Measurements from ENCODE around the gene RPL36AL.
"Not testable (repeated sequence)": the region's sequence is repeated elsewhere in the genome, so short reads cannot be mapped to it uniquely, and the experiment has no call there.

The RPL36AL gene

GRCh38 chr14:49620182-49621113 lies at the start of gene RPL36AL, which contains the start of gene MGAT2:
Gene RPL36AL, minus strand, starts transcription at chr14:49620626. Its CDS starts 1,522 bp downstream, at chr14:49619104.
Gene MGAT2, plus strand, starts transcription at chr14:49620799. Its CDS starts 470 bp downstream, at chr14:49621269.
- DNase-seq: peak; percentile 94

DNA sequence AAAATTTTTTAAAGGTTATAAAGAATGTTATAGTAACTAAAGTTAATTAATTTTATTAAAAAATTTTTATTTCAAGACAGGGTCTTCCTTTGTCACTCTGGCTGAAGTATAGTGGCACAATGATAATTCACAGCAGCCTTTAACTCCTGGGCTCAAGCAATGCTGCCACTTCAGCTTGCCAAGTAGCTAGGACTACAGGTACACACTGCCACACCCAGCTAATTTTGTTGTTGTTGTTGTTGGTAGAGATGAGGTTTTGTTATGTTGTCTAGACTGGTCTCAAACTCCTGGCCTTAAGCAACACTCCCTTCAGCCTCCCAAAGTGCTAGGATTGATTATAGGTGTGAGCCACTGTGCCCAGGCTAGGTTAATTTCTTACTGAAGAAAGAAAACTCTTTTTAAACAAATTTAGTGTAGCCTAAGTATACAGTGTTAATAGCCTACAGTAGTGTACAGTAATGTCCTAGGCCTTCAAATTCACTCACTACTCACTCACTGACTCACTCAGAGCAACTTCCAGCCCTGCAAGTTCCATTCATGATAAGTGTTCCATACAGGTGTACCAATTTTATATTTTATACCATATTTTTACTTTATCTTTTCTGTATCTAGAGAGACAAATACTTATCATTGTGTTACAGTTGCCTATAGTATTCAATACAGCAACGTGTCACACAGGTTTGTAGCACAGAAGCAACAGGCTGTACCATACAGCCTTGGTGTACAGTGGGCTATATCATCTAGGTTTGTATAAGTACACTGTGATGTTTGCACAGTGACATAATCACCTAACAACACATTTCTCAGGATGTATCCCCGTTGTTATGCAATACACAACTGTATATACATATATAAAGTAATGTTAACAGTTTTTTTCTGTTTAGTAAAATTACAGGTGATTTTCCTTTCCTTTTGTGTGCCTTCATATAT lies 39.4 kb upstream of the RPL36AL start:
- no peak for DNase-seq

DNA sequence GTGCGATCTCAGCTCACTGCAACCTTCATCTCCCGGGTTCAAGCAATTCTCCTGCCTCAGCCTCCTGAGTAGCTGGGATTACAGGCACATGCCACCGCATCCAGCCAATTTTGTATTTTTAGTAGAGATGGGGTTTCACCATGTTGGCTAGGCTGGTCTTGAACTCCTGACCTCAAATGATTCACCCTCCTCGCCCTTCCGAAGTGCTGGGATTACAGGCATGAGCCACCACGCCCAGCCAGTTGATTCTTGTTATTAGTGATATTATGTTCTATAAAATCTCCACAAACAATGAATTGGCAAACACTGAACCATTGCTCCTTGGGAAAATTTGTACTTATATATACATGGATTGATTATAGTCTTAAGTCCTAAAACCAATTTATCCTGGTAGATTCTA lies 37.1 kb upstream of the RPL36AL start:
- DNase-seq: not testable (repeated sequence)

- DNase-seq: no peak
Observed at GRCh38 chr14:49654511-49654910, 34.1 kb upstream of the RPL36AL start.

DNA sequence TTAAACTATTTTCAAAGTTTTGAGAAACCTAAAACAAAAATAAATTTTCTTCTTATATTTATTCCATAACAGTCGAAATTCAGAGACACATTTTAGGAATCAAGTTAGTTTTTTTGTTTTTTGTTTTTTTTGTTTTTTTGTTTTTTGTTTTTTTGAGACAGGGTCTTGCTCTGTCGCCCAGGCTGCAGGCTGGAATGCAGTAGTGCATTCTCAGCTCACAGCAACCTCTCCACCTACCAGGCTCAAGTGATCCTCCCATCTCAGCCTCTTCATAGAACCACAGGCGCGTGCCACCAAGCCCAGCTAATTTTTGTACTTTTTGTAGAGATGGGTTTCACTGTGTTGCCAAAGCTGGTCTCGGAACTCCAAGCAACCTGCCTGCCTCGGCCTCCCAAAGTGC lies 33.1 kb upstream of the RPL36AL start:
- DNase-seq: no peak

DNA sequence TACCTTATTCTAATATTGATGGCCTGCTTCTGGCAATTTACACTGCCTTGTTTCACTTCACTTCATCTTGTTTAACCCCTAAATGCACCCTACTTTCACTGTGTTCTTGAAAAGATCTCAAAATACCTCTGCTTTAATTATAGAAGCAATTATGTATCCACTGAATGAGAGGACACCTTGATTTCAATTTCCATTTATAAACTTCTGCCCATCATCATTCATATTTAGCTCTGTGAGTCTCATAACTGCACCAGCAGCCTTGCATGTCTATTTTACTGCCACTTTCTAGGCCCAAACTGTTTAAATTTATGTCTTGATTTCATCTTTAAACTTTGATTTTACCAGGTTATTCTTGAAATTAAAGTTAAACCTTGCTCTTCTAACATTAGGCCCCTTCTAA lies 21.7 kb upstream of the RPL36AL start:
- no peak for DNase-seq

GRCh38 chr14:49641697-49642129 lies 21.3 kb upstream of the RPL36AL start:
- DNase-seq: no peak

DNA sequence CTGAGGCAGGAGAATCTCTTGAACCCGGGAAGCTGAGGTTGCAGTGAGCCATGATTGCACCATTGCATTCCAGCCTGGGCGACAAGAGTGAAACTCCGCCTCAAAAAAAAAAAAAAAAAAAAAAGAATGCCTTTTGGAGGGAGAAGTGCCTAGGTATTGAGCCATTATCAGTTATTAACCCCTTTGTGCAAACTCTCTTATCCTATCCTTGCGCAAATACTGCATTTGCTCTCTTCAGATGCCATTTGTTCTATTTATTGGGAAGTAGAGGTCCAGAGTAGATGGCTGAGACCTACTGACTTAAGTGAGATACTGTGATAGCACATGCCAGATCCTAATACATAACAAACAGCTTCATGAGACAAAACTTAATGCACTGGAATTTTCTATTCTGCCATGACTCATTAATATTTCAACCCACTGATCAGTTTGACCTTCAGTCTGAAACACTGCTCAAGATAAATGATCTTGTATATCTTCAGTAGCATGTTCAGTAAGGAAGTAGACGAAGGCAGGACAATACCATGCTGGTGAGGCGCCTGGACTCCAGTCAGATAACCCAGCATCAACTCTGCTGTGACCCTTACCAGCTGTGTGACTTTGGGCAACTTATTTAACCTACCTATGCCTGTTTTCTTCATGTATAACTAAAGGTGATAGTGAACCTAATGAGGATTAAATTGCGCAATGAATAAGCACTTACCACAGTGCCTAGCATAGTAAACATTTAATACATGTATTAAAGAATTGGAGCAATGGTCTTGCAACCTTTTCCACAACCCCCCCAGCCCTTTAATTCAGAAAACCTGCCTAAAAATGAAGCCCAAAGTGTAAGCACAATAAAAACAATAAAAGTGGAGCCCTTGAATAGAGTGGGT lies 20.4 kb upstream of the RPL36AL start:
- DNase-seq: no peak

GRCh38 chr14:49637534-49638078 lies 17.2 kb upstream of the RPL36AL start:
- DNase-seq: no peak

GRCh38 chr14:49636866-49637265 lies 16.4 kb upstream of the RPL36AL start:
- no peak for DNase-seq

- DNase-seq: peak; percentile 32
Observed at GRCh38 chr14:49634547-49635334, 14.3 kb upstream of the RPL36AL start, which contains the start of gene DNAAF2. Gene DNAAF2, minus strand, starts transcription at chr14:49635244. Its CDS starts 95 bp downstream, at chr14:49635149.

DNA sequence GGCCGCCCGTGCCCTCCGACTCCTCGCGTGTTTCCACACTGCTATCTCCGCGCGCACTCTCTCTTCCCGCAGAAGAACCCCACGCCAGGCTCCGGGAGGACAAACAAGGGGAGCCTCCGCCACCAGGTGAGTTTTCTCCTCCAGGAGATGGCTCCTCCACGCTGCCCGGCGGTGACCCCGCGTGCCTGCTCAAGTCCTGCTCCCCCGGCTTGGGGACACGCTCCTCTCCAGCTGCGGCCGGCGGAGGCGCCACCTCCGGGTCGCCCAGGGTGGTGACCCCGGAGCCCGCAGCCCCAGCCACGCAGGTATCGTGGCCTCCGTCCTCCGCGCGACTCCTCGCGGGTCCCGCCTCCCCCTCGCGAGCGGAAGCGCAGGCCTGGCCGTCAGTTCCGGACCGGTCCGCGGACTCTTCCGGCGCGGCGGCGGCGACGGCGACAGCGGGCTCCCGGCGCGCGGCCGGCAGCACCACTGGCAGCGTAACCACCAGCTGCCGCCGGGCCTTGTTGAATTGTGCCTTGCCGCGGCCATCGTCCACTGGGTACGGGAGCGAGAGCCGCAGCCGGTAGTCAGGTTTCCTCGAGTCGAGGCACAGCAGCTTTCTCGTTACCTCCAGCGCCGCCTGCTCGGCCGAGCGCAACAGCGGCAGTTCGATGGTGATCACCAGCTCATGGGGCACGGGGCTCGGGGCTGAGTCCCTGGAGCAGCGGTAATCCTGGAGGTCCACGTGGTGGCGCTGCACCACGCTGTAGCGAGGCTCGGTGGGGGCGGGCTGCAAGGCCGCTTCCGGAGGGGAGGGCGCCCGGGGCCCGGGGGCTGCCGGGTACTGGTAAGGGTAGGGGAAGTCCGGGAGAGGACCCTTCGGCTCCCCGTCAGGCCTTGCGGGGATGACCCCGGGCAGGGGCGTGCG lies 13.5 kb upstream of the RPL36AL start:
- DNase-seq: peak; percentile 86

GRCh38 chr14:49623941-49624839 lies 3.8 kb upstream of the RPL36AL start:
- DNase-seq: no peak

DNA sequence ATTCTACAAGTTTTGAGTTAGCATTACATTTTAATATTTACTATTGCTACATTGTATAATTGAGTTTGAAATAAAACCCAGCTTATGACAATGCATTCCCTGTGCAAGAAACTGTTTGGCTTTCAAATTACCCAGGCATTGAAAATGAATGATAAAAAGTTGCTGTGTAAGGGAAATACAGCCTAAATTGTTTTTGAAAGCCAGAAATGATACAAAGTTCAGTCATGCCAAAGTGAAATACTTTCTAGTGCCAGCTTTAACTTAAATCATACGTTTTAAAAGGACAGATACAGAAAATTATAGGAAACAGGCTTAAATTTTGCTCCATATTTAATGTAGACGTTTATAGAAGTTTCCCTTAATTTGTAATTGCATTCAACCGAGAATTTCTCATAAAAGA lies 3.0 kb upstream of the RPL36AL start:
- no peak for DNase-seq

DNA sequence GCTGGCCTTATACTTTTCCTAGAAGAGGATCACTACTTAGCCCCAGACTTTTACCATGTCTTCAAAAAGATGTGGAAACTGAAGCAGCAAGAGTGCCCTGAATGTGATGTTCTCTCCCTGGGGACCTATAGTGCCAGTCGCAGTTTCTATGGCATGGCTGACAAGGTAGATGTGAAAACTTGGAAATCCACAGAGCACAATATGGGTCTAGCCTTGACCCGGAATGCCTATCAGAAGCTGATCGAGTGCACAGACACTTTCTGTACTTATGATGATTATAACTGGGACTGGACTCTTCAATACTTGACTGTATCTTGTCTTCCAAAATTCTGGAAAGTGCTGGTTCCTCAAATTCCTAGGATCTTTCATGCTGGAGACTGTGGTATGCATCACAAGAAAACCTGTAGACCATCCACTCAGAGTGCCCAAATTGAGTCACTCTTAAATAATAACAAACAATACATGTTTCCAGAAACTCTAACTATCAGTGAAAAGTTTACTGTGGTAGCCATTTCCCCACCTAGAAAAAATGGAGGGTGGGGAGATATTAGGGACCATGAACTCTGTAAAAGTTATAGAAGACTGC lies 1.7 kb upstream of the RPL36AL start:
- DNase-seq: no peak

DNA sequence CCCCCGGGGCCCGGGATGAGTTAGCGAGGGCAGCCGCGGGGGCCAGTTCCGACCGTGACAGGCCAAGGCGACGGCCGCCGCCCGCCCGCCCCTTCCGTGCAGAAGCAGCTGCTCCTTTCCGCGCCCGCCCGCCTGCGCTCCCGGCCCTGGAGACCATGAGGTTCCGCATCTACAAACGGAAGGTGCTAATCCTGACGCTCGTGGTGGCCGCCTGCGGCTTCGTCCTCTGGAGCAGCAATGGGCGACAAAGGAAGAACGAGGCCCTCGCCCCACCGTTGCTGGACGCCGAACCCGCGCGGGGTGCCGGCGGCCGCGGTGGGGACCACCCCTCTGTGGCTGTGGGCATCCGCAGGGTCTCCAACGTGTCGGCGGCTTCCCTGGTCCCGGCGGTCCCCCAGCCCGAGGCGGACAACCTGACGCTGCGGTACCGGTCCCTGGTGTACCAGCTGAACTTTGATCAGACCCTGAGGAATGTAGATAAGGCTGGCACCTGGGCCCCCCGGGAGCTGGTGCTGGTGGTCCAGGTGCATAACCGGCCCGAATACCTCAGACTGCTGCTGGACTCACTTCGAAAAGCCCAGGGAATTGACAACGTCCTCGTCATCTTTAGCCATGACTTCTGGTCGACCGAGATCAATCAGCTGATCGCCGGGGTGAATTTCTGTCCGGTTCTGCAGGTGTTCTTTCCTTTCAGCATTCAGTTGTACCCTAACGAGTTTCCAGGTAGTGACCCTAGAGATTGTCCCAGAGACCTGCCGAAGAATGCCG lies 872 bp upstream of the RPL36AL start:
- DNase-seq: peak; percentile 21

GRCh38 chr14:49619730-49620129 lies 696 bp downstream of the RPL36AL start:
- DNase-seq: no peak

DNA sequence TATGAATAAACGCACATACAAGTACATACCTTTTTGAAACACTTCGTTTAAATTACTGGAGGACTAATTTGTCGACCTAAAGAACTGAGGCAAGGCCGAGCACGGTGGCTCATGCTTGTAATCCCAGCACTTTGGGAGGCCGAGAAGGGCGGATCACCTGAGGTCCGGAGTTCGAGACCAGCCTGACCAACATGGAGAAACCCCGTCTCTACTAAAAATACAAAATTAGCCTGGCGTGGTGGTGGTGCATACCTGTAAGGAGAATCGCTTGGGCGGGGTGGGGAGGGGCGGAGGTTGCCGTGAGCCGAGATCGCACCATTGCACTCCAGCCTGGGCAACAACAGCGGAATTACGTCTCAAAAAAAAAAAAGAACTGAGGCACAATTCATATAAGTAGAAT lies 1.2 kb downstream of the RPL36AL start:
- not testable (repeated sequence) for DNase-seq
